SK-N-SH (cell line): ENCODE results near the gene CCDC14.
A peak's percentile ranks its signal among the peaks of the same experiment; 100 is the strongest.
"Not testable (repeated sequence)": the region's sequence is repeated elsewhere in the genome, so short reads cannot be mapped to it uniquely, and the experiment has no call there.

Experiments used
- MAX ChIP-seq: IDR thresholded peaks from 2 replicates; pipeline ENCODE4 v1.4.0; 2012; ENCODE audit warnings: low read depth
- SMC3 ChIP-seq: IDR thresholded peaks from 2 replicates; pipeline ENCODE4 v1.6.1; 2012; ENCODE audit warnings: low read depth, low read length, improper control_type of control experiment

- TF ChIP-seq MAX = not testable (repeated sequence)
- TF ChIP-seq SMC3 = peak; percentile 42
Observed at GRCh38 chr3:123979525-123980501, 18.8 kb upstream of the CCDC14 start.
